ENCODE data around the gene BFSP2.

- TF ChIP-seq CTCF (IDR thresholded peaks at IDR 0.05) (no peak), POLR2A (IDR thresholded peaks at IDR 0.05) (no peak)
Measured at GRCh38 chr3:133375403-133375745, 24.5 kb upstream of the BFSP2 start.
